ENCODE results near the gene KLRG1. TPM values are rescaled to one million over a fixed set of nuclear protein-coding genes. Genes with fewer than 3 reads are reported as not detected.
A peak's percentile ranks its signal among the peaks of the same experiment; 100 is the strongest.

KLRG1 gene
- polyA plus RNA-seq (2012; ENCODE audit: insufficient read depth, insufficient read length, low read depth): 1.6 TPM

DNA sequence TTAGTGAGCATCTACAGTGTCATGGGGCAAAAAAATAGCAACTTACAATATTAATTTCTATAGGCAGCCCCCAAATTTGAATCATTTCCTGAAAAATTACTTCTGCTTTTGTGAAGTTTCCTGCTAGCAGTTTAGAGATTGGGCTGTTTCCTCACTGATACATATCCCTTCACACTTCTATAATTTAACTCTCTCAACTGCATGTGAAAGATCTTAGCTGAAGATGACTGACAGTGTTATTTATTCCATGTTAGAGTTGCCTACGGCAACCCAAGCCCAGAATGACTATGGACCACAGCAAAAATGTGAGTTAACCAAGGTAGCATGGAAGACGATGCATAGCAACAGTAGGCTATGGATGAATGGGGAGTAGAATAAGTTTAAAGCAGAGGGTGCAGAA, at the start of gene KLRG1:
Gene KLRG1, plus strand, starts transcription at position 134 of the 400 bp plus-strand sequence. Its CDS starts 90 bp downstream, at position 224.
- TF ChIP-seq, protein P1, sequence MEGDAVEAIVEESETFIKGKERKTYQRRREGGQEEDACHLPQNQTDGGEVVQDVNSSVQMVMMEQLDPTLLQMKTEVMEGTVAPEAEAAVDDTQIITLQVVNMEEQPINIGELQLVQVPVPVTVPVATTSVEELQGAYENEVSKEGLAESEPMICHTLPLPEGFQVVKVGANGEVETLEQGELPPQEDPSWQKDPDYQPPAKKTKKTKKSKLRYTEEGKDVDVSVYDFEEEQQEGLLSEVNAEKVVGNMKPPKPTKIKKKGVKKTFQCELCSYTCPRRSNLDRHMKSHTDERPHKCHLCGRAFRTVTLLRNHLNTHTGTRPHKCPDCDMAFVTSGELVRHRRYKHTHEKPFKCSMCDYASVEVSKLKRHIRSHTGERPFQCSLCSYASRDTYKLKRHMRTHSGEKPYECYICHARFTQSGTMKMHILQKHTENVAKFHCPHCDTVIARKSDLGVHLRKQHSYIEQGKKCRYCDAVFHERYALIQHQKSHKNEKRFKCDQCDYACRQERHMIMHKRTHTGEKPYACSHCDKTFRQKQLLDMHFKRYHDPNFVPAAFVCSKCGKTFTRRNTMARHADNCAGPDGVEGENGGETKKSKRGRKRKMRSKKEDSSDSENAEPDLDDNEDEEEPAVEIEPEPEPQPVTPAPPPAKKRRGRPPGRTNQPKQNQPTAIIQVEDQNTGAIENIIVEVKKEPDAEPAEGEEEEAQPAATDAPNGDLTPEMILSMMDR (IDR thresholded peaks at IDR 0.05; ENCODE audit: low read depth, low read length): no peak
- Histone ChIP-seq H3K27me3 (no peaks in the 10 kb centered on the region), H3K4me1 (no peaks in the 10 kb centered on the region), H3K36me3 (no peaks in the 10 kb centered on the region), H3K9me3 (no peaks in the 10 kb centered on the region), H3K4me3 (ENCODE audit: low read depth, low read length) (no peak within 1 kb of the TSS)
- no peak for DNase-seq

DNA sequence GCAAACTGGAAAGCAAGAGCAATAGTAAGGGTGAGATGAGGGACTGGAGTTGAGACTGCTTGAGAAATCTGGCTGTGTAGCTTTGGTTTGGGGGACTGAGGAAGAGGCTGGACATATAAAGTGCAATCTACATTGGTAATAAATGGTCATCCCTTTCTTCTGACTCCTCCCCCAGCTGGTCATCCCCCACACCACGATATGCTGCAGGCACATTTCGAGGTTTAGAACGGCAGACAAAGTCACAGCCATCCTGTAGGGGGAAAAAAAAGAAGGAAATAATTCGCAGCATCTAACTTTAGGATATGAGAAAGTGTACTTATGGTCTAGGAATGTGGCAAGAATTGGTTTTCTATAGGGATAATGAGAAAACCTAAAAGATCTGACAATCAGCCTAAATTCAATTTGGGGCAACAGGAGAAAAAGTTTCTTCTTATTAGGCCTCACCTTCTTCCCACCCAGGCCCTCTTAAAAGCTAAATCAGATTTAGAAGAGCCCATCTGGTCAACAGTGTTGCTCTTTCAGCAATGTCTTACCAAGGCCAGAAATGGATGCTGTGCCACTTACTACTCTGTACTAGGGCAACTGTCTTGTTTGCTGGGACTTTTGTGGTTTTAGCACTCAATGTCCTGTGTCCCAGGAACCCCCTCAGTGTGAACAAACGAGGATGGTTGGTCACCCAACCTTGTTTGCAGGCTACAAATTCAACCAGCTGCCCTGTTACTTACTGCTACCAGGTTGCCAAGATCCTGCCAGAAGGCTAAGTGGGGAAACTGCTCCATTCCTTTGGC, 47.5 kb upstream of the KLRG1 start:
- no peaks in the 10 kb centered on the region for H3K4me1 ChIP-seq
- H3K36me3 ChIP-seq: peaks cover 58% of the 10 kb centered on the region
- DNase-seq: no peak
- TF ChIP-seq, protein P1 (IDR thresholded peaks at IDR 0.05; ENCODE audit: low read depth, low read length): no peak
- H3K9me3 ChIP-seq: no peaks in the 10 kb centered on the region
- no peaks in the 10 kb centered on the region for H3K27me3 ChIP-seq
- H3K4me3 ChIP-seq (ENCODE audit: low read depth, low read length): no peak overlapping the region

DNA sequence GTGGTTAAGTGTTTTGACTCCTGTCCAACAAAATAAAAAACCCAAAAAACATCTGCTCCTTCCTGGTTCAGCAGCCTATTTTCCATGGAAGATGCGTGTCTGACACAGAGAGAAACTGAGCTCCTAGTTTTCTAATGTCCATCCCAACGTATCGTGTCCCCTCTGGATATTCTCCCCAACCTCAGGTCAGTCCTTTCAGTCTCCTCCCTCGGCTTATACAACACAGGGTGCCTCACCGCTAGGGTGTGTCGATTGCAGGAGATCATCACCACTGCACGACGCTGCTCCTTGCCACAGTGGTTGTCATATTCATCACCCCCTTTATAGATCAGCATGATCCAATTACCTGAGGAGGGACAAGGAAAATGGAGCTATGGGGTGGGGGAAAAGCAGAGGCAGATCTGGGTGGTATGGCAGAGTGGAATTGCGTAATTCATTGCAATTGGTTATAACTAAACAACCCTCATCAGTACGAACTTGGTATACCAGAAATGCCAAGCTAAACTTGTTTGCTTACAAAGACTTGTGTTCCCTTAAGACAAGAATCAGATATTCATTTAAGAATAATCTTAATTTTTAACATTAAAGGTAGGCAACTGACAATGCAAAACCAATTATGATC, 45.7 kb upstream of the KLRG1 start:
- Histone ChIP-seq H3K4me1 (no peaks in the 10 kb centered on the region), H3K4me3 (ENCODE audit: low read depth, low read length) (no peak overlapping the region), H3K27me3 (no peaks in the 10 kb centered on the region), H3K9me3 (no peaks in the 10 kb centered on the region), H3K36me3 (peaks cover 50% of the 10 kb centered on the region)
- TF ChIP-seq, protein P1 (IDR thresholded peaks at IDR 0.05; ENCODE audit: low read depth, low read length): no peak
- DNase-seq: no peak

DNA sequence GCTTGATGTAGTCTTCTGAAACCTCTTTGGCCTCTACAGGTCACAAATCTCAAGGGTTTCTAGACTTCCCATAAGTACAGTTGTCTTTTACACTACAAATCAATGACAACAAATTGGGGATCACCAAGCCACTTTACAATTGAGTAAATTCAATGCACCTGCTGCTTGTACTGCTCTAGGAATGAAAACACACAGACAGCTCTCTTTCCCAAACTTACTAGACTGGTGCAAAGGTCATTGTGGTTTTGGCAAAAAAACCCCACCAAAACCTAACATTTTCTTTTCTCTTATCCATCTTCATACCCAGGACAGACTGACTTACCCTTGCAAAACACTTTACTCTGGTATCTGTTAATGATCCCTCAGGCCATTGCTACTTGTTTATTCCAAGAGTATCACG, 42.6 kb upstream of the KLRG1 start:
- H3K4me1 ChIP-seq: no peaks in the 10 kb centered on the region
- no peak overlapping the region for H3K4me3 ChIP-seq (ENCODE audit: low read depth, low read length)
- peaks cover 45% of the 10 kb centered on the region for H3K36me3 ChIP-seq
- no peaks in the 10 kb centered on the region for H3K27me3 ChIP-seq
- H3K9me3 ChIP-seq: no peaks in the 10 kb centered on the region
- TF ChIP-seq, protein P1 (IDR thresholded peaks at IDR 0.05; ENCODE audit: low read depth, low read length): no peak
- no peak for DNase-seq

DNA sequence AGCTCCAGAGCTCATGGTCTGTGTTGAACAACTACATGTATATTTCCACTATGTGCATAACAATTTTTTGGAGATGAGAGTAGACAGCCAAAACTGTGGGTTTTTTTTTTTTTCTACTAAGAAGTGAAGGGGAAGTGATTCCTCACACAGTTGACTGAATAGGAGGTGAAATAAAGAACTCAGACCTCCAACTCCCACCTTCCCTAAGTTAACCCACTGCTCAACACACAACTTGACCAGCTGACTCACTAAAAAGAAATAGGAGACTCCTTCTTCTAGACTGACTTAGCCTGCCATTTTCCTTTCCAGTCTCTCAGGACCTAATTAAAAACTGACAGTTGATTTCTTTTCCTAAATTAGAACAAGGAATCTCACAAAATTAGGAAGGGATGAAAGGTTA, 41.6 kb upstream of the KLRG1 start:
- peak overlapping the region; percentile 99; the same call in 1 of the 2 replicates for H3K4me3 ChIP-seq (ENCODE audit: low read depth, low read length)
- peaks cover 35% of the 10 kb centered on the region for H3K36me3 ChIP-seq
- no peaks in the 10 kb centered on the region for H3K4me1 ChIP-seq
- H3K9me3 ChIP-seq: no peaks in the 10 kb centered on the region
- H3K27me3 ChIP-seq: no peaks in the 10 kb centered on the region
- no peak for DNase-seq
- TF ChIP-seq, protein P1 (IDR thresholded peaks at IDR 0.05; ENCODE audit: low read depth, low read length): no peak
